RWPE2 (cell line): ENCODE measurements around the gene SH2D6.

Experiments used
- ATAC-seq: fragments of 200-7000 bp; cut with Tn5 transposase; 3 replicates; pipeline ENCODE4 v1.9.1; 2021; ENCODE audit warnings: low read depth
- DNase-seq: peaks from one replicate; pipeline ENCODE4 v3.0.0-alpha.2; 2020; ENCODE audit warnings: low spot score
- H3K27ac ChIP-seq: fragments of 450-650 bp; 2 replicates; pipeline ENCODE4 v1.5.1; 2017; ENCODE audit warnings: mild to moderate bottlenecking; ENCODE audit not compliant: poor library complexity, severe bottlenecking
- H3K27me3 ChIP-seq: fragments of 250-450 bp; sonication (Bioruptor Pico); 2 replicates; pipeline ENCODE4 v1.5.1; 2021; ENCODE audit warnings: mild to moderate bottlenecking, moderate library complexity; ENCODE audit not compliant: insufficient read depth, poor library complexity, severe bottlenecking
- H3K36me3 ChIP-seq: fragments of 250-450 bp; sonication (Bioruptor Pico); 2 replicates; pipeline ENCODE4 v1.5.1; 2020; ENCODE audit warnings: low read depth, mild to moderate bottlenecking, moderate library complexity
- H3K4me1 ChIP-seq: fragments of 250-450 bp; sonication (Bioruptor Pico); 2 replicates; pipeline ENCODE4 v1.5.1; 2021; ENCODE audit warnings: mild to moderate bottlenecking, moderate library complexity; ENCODE audit not compliant: insufficient read depth, poor library complexity, severe bottlenecking
- H3K4me3 ChIP-seq: fragments of 250-450 bp; sonication (Bioruptor Pico); 2 replicates; pipeline ENCODE4 v1.5.1; 2021; ENCODE audit warnings: mild to moderate bottlenecking, moderate library complexity; ENCODE audit not compliant: severe bottlenecking
- H3K9me3 ChIP-seq: fragments of 250-450 bp; sonication (Bioruptor Pico); 2 replicates; pipeline ENCODE4 v1.5.1; 2021; ENCODE audit warnings: mild to moderate bottlenecking, moderate library complexity; ENCODE audit not compliant: severe bottlenecking
- TF ChIP-seq, protein P1 (sequence below): fragments of 450-650 bp; IDR thresholded peaks from one replicate; pipeline ENCODE4 v1.5.1; 2017; ENCODE audit warnings: mild to moderate bottlenecking, moderate library complexity; ENCODE audit not compliant: poor library complexity, severe bottlenecking

SH2D6 gene

DNA sequence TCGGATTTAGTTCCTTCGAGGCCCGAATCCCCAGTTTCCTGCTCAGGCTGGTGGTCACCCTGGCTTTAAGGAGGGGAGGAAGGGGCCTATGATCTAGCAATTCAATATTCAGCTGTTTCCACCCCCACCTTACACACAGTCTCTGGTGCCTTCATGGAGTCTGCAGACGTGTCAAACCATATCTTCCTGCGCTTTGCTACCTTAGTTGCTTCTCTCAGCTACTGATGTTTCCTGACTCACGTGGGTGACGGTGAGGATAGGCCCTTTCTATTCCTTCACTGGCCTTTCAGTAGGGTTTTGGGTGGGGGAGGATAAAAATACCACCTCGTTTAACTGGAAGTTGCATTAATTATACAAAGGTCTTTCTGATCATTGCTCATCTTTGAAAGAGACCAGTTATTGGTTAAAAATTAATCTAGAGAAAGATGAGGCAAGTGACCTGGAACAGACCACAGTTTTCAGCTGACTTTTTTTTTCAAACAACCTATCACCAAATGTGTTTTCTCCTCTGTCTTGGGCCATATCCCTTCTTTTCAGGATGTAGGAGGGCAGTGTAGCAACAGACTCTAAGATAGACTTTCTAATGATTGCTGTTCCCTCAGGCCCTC lies 49.7 kb downstream of the SH2D6 start:
- DNase-seq (no peak), ATAC-seq (no peak)
- peak overlapping the region; percentile 46 for H3K27ac ChIP-seq
- no peaks in the 10 kb centered on the region for H3K36me3 ChIP-seq
- H3K9me3 ChIP-seq = no peaks in the 10 kb centered on the region
- H3K4me3 ChIP-seq = no peak overlapping the region
- peaks cover 34% of the 10 kb centered on the region for H3K4me1 ChIP-seq
- TF ChIP-seq, protein P1, sequence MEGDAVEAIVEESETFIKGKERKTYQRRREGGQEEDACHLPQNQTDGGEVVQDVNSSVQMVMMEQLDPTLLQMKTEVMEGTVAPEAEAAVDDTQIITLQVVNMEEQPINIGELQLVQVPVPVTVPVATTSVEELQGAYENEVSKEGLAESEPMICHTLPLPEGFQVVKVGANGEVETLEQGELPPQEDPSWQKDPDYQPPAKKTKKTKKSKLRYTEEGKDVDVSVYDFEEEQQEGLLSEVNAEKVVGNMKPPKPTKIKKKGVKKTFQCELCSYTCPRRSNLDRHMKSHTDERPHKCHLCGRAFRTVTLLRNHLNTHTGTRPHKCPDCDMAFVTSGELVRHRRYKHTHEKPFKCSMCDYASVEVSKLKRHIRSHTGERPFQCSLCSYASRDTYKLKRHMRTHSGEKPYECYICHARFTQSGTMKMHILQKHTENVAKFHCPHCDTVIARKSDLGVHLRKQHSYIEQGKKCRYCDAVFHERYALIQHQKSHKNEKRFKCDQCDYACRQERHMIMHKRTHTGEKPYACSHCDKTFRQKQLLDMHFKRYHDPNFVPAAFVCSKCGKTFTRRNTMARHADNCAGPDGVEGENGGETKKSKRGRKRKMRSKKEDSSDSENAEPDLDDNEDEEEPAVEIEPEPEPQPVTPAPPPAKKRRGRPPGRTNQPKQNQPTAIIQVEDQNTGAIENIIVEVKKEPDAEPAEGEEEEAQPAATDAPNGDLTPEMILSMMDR = no peak
- no peaks in the 10 kb centered on the region for H3K27me3 ChIP-seq

DNA sequence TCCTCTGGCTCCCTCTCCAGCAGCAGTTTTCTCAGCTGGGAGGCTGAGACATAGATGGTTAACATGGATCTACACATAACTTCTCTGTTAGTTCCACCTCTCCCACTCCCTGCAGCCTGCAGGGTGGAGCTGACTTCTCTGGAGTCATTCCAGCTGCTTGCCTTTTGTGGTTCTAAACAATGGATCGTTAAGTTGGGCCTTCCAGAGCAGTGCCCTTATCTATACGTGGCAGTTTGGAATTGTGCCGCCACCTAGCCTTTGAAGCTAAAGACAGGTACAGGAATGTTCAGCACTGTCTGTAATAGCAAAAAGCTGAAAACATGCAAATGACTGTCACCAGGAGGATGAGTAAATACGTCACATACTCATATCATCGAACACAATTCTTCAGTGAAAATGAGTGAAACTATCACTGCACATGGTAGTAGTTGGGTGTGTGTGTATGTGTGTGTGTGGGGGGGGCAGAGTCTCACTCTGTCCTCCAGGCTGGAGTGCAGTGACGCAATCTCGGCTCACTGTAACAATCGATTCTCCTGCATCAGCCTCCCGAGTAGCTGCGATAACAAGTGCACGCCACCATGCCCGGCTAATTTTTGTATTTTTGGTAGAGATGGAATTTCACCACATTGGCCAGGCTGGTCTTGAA lies 50.3 kb downstream of the SH2D6 start:
- Histone ChIP-seq H3K36me3 (no peaks in the 10 kb centered on the region), H3K27me3 (no peaks in the 10 kb centered on the region), H3K4me3 (no peak overlapping the region), H3K9me3 (no peaks in the 10 kb centered on the region), H3K4me1 (peaks cover 34% of the 10 kb centered on the region), H3K27ac (peak overlapping the region; percentile 46)
- TF ChIP-seq, protein P1 = peak; percentile 36
- peak; percentile 79 for ATAC-seq
- DNase-seq = peak; percentile 77

DNA sequence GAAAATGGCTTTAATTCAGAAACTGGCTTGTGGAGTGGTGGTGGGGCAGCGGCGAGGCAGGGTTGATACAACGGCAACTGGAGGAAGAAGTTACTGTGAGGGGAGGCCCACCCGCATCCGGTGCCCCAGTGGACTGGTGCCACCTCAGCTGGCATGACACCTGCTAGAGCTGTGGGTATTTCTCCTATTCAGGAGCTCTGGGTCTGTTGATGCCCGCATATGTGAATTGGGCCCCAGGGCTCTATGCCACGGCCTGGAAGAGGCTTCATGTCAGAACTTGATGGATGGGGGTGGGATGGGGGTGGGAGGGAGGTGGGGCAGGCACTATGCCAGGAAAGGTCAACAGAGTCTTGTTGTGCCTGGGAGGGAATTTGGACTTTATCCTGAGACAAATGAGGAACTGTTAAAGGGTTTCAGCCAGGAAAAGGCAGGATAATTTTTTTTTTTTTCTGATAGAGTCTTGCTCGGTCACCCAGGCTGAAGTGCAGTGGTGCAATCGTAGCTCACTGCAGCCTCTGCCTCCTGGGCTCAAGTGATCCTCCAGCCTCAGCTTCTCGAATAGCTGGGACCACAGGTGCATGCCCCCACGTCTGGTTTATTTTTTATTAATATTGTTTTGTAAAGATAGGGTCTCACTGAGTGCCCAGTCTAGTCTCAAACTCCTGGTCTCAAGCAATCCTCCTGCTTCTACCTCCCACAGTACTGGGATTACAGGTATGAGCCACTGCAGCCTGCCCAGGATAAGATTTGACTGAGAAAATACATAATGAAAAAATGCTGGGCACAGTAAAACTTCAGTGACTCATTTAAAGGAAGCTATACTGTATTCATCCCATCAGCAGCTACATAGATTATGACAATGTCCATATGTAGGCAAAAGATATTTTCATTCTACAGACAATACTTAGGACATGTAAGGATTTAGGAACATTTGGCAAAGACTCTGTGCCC lies 52.6 kb downstream of the SH2D6 start:
- TF ChIP-seq, protein P1 = no peak
- Histone ChIP-seq H3K27ac (peak overlapping the region; percentile 68), H3K36me3 (no peaks in the 10 kb centered on the region), H3K4me3 (no peak overlapping the region), H3K4me1 (peaks cover 34% of the 10 kb centered on the region), H3K9me3 (no peaks in the 10 kb centered on the region), H3K27me3 (no peaks in the 10 kb centered on the region)
- ATAC-seq (peak; percentile 90), DNase-seq (no peak)

DNA sequence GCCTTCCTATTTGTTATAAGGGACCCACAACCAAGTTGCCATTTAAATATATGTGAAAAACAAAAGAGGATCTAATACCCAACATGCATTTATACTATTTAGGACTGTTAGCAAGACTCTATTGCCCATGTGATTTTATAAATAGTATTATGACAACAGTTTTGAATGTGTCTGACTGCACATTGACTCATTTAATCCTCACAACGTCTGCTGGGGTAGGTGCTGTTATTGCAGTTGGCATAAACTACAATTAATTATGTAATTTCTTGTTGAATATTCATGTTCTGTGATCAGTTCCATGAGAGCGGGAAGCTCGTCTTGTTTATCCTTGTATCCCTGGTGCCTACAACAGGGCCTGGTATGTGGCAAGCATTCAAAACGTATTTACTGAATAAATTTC lies 53.7 kb downstream of the SH2D6 start:
- peaks cover 34% of the 10 kb centered on the region for H3K4me1 ChIP-seq
- H3K9me3 ChIP-seq = no peaks in the 10 kb centered on the region
- ATAC-seq = no peak
- no peaks in the 10 kb centered on the region for H3K36me3 ChIP-seq
- H3K27me3 ChIP-seq = no peaks in the 10 kb centered on the region
- peak overlapping the region; percentile 68 for H3K27ac ChIP-seq
- H3K4me3 ChIP-seq = no peak overlapping the region
- TF ChIP-seq, protein P1 = no peak
- no peak for DNase-seq
